NCI-H128 (cell line): Measurements from ENCODE around the gene AUTS2.

Source experiments
- DNase-seq: peaks from one replicate; lab custom pipeline; 2025; ENCODE audit not compliant: unreplicated experiment; lab: John Stamatoyannopoulos, UW

The AUTS2 gene

DNA sequence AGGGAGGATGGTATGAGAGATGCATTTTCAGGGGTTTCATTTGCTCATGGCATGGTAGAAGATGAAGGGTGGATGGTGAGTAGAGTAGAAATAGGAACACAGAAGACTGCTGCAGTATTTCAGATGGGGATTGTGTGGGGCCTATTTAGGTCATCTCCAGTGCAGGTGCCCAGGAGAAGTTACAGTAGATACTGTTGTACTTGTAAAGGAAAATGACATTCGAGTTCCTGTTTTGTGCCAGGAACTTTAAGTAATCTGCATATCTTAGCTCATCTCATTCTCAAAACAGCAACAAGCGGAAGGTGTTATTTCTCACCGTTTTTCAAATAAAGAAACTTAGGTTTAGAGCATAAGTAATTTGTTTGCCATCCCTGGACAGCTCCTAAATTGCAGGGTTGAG, 156.2 kb downstream of the AUTS2 start:
- DNase-seq = no peak

DNA sequence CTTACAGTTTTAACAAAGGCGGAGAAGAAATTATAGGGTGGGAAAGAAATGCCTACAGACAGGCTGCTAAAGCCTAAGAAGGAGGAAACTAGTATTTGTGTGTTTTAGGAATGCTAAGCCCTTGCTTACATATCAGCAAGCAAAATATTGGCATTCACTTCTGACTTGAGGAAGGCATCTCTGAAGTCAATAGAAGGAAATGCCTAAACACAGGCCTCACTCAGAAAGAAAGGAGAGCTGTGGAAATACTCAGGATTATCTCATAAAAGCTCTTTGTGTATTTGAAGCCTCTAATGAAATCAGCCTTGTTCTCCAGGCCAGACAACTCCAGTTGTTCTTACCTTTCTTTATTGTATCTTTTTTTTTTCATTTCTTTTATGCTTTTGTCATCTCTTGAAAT, 158.0 kb downstream of the AUTS2 start:
- DNase-seq = no peak

GRCh38 chr7:69757528-69757927, 159.3 kb downstream of the AUTS2 start:
- no peak for DNase-seq

DNA sequence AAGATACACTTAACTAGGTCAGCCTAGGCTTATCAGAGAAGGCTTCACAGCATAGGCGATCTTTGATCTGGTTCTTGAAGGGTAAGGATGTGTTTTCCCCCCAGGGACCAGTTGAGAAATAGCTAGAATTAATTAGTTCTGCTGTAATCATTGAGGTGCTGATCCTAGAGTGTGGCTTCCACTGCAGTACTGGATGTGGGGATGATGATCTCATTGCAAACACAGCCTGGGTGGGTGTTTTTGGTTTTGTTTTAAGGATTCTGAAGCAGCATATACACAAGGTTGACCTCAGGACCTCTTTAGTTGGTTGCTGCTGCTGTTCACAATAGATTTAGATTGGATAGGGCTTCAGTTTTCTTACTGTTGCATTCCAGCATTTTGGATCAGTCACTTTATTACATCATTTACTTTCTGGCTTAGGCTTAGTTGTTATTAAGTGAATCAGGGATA, 159.7 kb downstream of the AUTS2 start:
- no peak for DNase-seq

- no peak for DNase-seq
Observed at GRCh38 chr7:69759373-69759772, 161.1 kb downstream of the AUTS2 start.

- no peak for DNase-seq
Observed at GRCh38 chr7:69761290-69761922, 163.1 kb downstream of the AUTS2 start.

- DNase-seq = no peak
Observed at GRCh38 chr7:69762821-69763352, 164.6 kb downstream of the AUTS2 start.

GRCh38 chr7:69763513-69763912, 165.2 kb downstream of the AUTS2 start:
- DNase-seq = no peak

DNA sequence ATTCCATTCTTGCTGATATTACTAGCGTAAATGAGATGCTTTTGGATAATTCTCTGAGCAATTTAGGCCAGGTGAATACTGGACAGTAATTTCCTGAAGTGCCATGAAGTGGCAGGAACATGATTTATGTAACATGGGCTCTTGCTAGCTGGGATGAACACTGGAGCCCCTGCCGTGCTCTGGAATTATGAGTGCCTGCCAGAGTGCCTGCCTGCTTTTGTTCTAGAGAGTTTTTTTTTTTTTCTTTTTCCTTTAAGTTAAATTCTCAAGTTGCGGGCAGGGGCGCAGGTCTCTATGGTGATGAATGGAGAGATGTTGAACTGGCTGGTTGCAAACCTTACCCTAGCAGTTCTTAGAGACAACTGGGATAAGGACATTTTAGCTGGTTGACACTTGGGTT, 165.9 kb downstream of the AUTS2 start:
- DNase-seq = peak; percentile 48

GRCh38 chr7:69764681-69765080, 166.4 kb downstream of the AUTS2 start:
- no peak for DNase-seq

- DNase-seq = no peak
Observed at GRCh38 chr7:69765879-69766278, 167.6 kb downstream of the AUTS2 start.

GRCh38 chr7:69768986-69769595, 170.8 kb downstream of the AUTS2 start:
- DNase-seq = no peak

DNA sequence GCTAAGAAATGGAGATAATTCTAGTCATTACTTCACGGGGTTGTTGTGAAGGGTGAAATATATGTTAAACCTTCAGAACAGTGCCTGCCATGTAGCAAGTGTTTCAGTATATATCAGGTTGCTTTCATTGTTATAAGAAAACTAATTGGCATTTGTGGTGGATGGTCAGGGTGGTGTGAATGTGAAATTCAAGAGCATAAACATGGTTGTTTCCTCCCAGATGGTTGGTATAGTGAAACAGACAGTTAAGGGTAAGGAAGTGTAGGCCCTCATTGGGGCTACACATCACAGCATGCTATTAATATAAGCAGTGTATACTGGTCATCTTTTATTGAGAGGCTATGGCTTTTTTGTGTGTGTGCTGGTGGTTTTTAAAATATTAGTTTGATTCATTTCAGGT, 171.6 kb downstream of the AUTS2 start:
- no peak for DNase-seq

DNA sequence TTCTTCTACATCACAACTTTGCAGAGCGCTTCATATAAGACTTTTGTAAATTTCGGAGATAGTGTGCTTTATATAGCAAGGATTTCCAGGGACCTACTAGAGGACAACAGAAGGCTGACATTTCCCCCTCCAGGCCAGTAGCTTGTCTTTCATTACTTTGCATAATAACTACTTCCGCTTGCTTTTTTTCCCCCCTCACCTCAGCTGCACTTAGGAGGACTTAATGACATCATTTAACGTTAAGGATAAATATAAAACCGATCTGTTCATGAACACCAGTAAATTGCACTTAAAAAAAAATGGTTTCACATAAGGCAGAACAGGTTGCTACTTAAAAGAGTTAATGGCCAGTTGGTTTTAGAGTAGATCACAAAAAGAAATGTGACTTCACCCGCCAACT, 172.3 kb downstream of the AUTS2 start:
- no peak for DNase-seq

DNA sequence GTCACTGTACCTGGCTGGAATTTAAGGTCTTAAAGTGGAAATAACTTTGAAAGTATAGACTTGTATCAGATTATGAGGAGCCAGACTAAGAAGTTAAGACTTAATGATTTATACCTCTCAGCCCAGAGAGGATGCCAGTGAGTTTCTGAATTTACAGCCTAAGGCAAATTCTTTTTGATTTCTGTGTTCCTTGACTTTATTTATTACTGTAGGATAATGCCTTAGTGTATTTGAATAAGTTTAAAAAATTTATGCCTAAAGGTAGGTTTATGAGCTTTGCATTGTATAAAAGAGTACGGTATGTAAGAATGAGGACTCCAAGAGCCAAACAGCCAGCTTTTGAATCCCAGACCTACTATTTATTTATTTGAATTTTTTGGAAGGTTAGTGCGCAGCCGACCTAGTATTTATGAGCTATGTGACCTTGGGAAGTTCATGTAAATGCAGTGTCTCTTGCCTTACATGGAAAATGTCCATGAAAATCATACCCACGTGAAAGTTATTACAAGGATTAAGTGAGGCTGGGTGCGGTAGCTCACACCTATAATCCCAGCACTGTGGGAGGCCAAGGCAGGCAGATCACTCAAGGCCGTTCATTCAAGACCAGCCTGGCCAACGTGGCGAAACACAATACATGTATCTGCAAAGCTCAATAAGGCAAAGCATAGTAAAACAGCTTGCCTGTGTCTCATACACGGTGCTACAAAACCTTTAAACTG, 174.6 kb downstream of the AUTS2 start:
- no peak for DNase-seq

DNA sequence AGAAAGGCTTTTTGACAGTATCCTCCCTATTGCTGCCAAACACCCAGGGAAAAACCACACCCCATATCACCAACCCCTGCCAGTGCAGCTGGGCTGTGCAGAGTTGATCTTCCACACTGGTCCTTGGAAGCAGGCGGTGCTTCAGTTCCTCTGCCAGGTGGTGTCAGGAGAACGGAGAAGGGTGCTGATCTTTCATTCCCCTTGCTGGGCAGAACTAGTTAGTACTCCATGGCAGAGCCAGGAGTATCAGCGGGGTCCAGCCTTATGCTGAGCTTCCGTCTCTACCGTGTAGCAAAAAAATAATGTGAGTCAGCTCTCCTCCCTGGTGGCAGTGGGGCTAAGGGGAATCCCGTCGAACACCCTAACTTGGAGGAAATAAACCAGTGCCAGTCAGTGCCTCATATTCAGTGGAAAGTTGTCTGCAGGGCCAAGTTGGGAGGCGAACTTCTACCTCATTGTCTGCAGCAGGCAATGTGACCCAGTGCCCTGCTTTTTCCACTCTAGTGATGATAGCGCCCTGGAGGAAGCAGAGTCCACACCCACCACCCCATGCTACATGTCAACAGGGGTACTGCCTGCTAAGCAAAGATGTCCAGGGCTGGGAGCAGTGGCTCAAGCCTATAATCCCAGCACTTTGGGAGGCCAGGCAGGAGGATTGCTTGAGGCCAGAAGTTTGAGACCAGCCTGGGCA, 175.4 kb downstream of the AUTS2 start:
- no peak for DNase-seq

DNA sequence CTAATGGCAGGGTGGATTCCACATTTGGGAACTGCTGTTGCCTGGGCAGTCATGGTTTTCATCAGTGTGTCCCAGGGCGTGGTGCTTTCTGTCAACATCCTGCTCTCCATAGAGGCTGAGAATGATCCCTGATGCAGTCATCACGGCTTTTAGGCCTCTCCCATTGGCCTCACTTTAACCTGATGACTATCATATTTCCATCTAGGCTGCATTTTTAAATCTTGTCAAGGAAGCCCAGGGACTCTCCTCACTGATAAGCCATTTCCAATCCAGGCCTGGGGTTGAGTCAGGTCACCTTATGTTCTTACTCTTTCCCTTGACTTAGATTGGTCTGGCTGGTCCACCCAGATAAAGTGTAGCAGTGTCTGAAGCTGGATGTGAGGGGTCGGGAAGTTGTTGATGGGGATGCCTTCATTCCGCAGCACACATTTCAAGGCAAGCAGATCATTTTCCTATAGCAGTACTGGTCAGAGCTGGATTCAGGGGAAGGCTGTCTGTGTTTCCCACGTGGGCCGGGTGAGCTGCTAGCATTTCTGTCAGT, 177.0 kb downstream of the AUTS2 start:
- DNase-seq = no peak

DNA sequence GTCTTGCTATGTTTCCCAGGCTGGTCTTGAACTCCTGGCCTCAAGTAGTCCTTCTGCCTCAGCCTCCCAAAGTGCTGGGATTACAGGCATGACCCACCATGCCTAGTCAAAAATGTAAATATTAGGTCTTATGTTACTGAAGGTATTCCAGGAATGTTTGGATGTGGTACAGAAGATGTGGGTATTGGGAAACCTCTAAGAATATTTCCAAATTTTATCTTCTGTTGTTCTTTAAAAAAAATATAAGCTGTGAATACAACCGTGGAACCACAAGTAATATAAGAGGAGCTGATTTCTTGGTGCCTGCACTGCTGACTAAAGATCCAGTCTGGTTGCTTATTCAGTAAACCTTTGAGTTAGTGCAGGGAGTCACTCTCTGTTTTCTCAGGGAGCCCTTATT, 178.3 kb downstream of the AUTS2 start:
- no peak for DNase-seq

- no peak for DNase-seq
Observed at GRCh38 chr7:69778138-69778537, 179.9 kb downstream of the AUTS2 start.

DNA sequence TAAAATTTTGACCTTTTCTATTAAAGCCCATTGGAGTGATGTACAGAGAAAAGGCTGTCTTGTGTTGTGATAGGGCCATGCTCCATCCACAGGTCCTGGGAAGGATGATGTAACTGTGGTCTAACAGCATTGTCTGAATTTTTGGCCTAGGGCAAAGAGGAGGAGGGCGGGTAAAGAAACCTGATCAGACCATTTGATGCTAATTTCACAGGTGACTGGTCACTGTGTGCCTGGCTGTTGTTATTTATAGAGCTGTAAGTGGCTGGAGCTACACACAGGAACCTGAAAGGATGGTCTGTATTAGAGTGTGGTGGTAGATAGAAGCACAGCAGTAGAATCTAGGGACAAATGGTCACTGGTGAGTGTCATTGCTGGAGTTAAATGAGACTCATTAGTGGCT, 182.1 kb downstream of the AUTS2 start:
- DNase-seq = peak; percentile 30

DNA sequence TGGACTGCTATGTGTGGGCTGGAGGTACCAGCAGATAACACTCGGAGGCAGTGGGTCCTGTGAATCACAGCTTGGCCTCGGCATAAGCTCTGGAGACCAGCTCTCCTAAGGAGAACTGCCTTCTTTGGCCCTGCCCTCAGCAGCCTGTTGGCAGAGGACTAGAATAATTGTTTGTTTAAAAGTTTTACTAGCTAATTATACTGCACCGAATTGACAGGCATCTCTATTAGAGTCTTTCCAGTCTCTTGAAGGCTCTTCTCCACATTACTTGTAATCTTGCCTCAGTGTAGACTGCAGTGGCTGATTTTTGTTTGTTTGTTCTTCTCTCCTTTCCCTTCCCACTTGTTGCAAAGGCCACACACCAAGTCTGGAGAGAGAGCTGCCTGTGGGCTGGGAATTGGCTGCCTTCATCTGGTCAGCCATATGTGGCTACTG, 183.2 kb downstream of the AUTS2 start:
- no peak for DNase-seq
